Stimulated activated naive B cell treated with anti-CD40 and anti-IgM and Interleukin-4, amounts not matched to agents 10 μg/mL and 1 μg/mL and 100 μg/mL, for 72 hours (primary cell): ENCODE data around the gene TOP2A.

Experiments used
- ATAC-seq, 2 donors: fragments of 150-1000 bp; cut with Tn5 transposase; replicated peaks; 2 replicates each; pipeline ENCODE4 v1.10.0; 2021; ENCODE audit warnings: moderate library complexity in 1 of 2
- DNase-seq: peaks from one replicate; pipeline ENCODE4 v3.0.0; 2021
- H3K27ac Mint-ChIP-seq: one replicate; pipeline ENCODE4 v1.8.0; 2022; ENCODE audit warnings: mild to moderate bottlenecking, mixed read lengths
- H3K27me3 Mint-ChIP-seq, 2 donors: one replicate each; pipeline ENCODE4 v1.8.0; 2022; ENCODE audit warnings: mixed read lengths in 2 of 2
- H3K36me3 Mint-ChIP-seq, 2 donors: one replicate each; pipeline ENCODE4 v1.8.0; 2022; ENCODE audit warnings: mixed read lengths in 2 of 2, mild to moderate bottlenecking in 1 of 2
- H3K4me1 Mint-ChIP-seq, 2 donors: one replicate each; pipeline ENCODE4 v1.8.0; 2022; ENCODE audit warnings: mixed read lengths in 2 of 2, mild to moderate bottlenecking in 1 of 2
- H3K4me3 Mint-ChIP-seq, 2 donors: one replicate each; pipeline ENCODE4 v1.8.0; 2022; ENCODE audit warnings: mild to moderate bottlenecking in 2 of 2, mixed read lengths in 2 of 2, moderate library complexity in 1 of 2
- H3K9me3 Mint-ChIP-seq, 2 donors: one replicate each; pipeline ENCODE4 v1.8.0; 2022; ENCODE audit warnings: mixed read lengths in 2 of 2, mild to moderate bottlenecking in 1 of 2

TOP2A gene

DNA sequence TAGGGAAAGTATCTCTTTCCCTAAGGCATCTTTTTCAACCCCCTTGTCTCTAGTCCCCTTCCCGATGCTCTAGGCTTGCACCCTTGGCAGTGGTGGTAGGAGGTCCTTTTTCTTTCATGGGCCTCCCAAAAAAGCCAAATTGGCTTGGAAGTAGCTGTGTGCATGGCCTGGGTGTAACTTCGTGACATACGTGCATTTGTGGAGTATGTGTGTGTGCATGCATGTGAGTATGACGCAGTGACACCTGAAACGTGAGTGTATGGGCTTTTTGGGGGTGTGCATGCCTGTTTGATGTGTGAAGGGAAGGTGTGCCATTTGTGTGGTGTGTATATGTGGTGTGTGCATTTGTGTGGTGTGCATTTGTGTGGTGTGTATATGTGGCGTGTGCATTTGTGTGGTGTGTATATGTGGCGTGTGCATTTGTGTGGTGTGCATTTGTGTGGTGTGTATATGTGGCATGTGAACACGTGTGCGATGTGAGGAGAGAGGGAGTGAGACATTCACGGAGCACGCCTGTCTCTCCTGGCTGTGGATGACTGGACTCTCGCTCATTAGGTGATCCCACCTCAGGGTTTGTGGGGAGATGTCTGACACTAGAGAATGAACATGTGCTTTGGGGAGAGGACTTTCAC lies 41.3 kb upstream of the TOP2A start:
- H3K4me3 Mint-ChIP-seq: no peak overlapping the region
- H3K27ac Mint-ChIP-seq: no peak overlapping the region
- no peak for ATAC-seq
- H3K9me3 Mint-ChIP-seq: no peaks in the 10 kb centered on the region
- H3K36me3 Mint-ChIP-seq: peaks cover 11 to 12% of the 10 kb centered on the region in 2 donors
- no peaks in the 10 kb centered on the region for H3K27me3 Mint-ChIP-seq
- H3K4me1 Mint-ChIP-seq: no peaks in the 10 kb centered on the region
- no peak for DNase-seq

DNA sequence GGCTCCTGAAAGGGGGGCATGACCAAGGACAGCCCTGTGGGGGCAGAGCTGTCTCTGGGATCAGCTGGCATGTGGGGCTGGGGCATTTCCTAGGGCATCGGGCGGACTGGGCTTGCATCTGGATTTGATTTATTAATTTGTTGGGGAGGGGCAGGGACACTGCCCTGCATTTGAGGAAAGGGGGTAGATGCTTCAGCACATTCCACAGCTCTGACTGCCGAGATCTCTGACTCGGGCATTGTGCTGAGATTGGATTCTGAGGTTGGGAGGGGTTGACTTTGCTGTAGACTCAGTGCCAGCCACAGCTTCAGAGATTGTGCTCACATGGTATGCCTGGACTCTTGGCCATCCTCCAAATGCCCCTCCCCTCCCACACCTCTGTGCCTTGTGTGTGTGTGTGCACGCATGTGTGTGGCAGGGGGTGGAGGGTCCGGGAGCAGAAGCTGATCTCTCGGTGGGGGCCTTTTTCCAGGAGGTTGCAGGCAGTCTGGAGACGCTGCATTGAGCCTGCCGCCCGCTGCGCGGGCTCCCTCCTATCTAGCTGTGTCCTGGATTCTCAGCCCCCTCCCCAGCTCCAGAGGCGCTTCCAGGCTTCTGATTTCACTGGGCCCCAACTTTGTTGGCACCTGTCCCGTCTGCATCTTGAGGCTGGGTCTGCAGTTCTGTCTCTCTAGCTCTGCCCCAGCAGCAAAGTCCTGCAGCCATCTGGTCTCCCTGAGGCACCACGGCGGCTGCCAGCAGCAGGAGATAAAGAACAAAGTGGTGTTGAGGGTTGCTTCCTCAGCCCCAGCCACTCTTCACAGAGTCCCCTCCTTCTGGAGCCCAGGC lies 40.5 kb upstream of the TOP2A start:
- H3K4me1 Mint-ChIP-seq: no peaks in the 10 kb centered on the region
- H3K27me3 Mint-ChIP-seq: no peaks in the 10 kb centered on the region
- no peak for DNase-seq
- no peaks in the 10 kb centered on the region for H3K9me3 Mint-ChIP-seq
- peaks cover 15 to 18% of the 10 kb centered on the region in 2 donors for H3K36me3 Mint-ChIP-seq
- no peak for ATAC-seq
- no peak overlapping the region for H3K4me3 Mint-ChIP-seq
- H3K27ac Mint-ChIP-seq: no peak overlapping the region

GRCh38 chr17:40457369-40457768 lies 39.7 kb upstream of the TOP2A start:
- ATAC-seq (no peak), DNase-seq (no peak)
- no peak overlapping the region for H3K27ac Mint-ChIP-seq
- peaks cover 16 to 19% of the 10 kb centered on the region in 2 donors for H3K36me3 Mint-ChIP-seq
- peaks cover under 1 to 7% of the 10 kb centered on the region in 2 donors for H3K4me1 Mint-ChIP-seq
- no peaks in the 10 kb centered on the region for H3K27me3 Mint-ChIP-seq
- H3K9me3 Mint-ChIP-seq: no peaks in the 10 kb centered on the region
- H3K4me3 Mint-ChIP-seq: no peak overlapping the region

GRCh38 chr17:40456396-40456951 lies 38.8 kb upstream of the TOP2A start:
- Mint-ChIP-seq H3K36me3 (peaks cover 19 to 22% of the 10 kb centered on the region in 2 donors), H3K27me3 (no peaks in the 10 kb centered on the region), H3K4me3 (no peak overlapping the region), H3K9me3 (no peaks in the 10 kb centered on the region), H3K27ac (no peak overlapping the region), H3K4me1 (peaks cover 5 to 12% of the 10 kb centered on the region in 2 donors)
- DNase-seq (no peak), ATAC-seq (no peak)

DNA sequence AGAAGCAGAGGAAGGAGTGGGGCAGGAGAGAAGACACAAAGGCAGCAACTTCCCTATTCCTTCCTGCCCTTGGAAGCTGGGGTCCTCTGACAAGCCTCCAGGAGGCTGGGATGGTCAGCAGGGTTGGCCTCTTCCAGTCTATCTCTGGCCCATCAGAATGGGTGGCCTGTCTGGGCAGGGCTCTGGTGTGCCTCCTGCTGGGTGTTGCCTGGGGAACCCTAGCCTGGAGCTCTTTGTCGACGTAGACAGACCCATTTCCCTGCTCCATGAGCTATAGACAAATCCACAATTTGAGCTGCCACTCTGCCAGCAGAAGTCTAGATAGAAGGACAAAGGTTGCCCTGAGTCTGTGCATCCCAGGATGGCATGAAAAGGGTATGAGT lies 36.9 kb upstream of the TOP2A start:
- peaks cover 8 to 17% of the 10 kb centered on the region in 2 donors for H3K4me1 Mint-ChIP-seq
- peaks cover 19 to 22% of the 10 kb centered on the region in 2 donors for H3K36me3 Mint-ChIP-seq
- H3K27ac Mint-ChIP-seq: peak overlapping the region; percentile 26

GRCh38 chr17:40453881-40454612 lies 36.4 kb upstream of the TOP2A start:
- no peak overlapping the region for H3K4me3 Mint-ChIP-seq
- peaks cover 8 to 18% of the 10 kb centered on the region in 2 donors for H3K4me1 Mint-ChIP-seq
- no peak for ATAC-seq
- no peaks in the 10 kb centered on the region for H3K27me3 Mint-ChIP-seq
- no peak for DNase-seq
- peak overlapping the region; percentile 26 for H3K27ac Mint-ChIP-seq
- H3K36me3 Mint-ChIP-seq: peaks cover 19 to 22% of the 10 kb centered on the region in 2 donors
- H3K9me3 Mint-ChIP-seq: no peaks in the 10 kb centered on the region

More for the DNA sequence above, 36.9 kb upstream of the TOP2A start:
- H3K27me3 Mint-ChIP-seq: no peaks in the 10 kb centered on the region
- no peak overlapping the region for H3K4me3 Mint-ChIP-seq
- H3K9me3 Mint-ChIP-seq: no peaks in the 10 kb centered on the region
- ATAC-seq: no peak
- no peak for DNase-seq

DNA sequence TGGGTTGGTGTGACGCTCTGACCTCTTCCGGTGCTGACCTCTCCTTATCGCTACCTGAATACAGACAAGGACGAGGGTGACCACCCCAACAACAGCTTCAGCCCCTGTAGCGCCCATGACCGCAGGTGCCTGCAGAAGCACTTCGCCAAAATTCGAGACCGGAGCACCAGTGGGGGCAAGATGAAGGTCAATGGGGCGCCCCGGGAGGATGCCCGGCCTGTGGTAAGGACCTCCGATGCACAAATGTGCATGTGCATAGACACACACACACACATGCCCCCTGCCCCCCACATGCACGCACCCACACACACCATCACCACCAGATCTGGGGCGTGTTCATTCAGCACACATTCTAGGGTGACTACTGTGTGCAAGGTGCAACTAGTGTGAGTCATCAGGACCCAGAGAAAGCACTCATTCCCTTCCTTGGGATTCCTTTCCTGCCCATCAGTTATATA lies 35.3 kb upstream of the TOP2A start:
- Mint-ChIP-seq H3K4me1 (peaks cover 13 to 28% of the 10 kb centered on the region in 2 donors), H3K27me3 (no peaks in the 10 kb centered on the region), H3K27ac (no peak overlapping the region), H3K36me3 (peaks cover 19 to 22% of the 10 kb centered on the region in 2 donors), H3K4me3 (no peak overlapping the region), H3K9me3 (no peaks in the 10 kb centered on the region)
- no peak for DNase-seq
- ATAC-seq: no peak

GRCh38 chr17:40452216-40452787 lies 34.6 kb upstream of the TOP2A start:
- peak overlapping the region; percentile 32 for H3K27ac Mint-ChIP-seq
- peaks cover 19 to 22% of the 10 kb centered on the region in 2 donors for H3K36me3 Mint-ChIP-seq
- H3K9me3 Mint-ChIP-seq: no peaks in the 10 kb centered on the region
- no peak overlapping the region for H3K4me3 Mint-ChIP-seq
- no peaks in the 10 kb centered on the region for H3K27me3 Mint-ChIP-seq
- H3K4me1 Mint-ChIP-seq: peaks cover 16 to 34% of the 10 kb centered on the region in 2 donors
- DNase-seq (no peak), ATAC-seq (peak; percentile 45 to 67)

- H3K27me3 Mint-ChIP-seq: no peaks in the 10 kb centered on the region
- no peak for DNase-seq
- no peaks in the 10 kb centered on the region for H3K9me3 Mint-ChIP-seq
- no peak overlapping the region for H3K4me3 Mint-ChIP-seq
- H3K4me1 Mint-ChIP-seq: peaks cover 16 to 40% of the 10 kb centered on the region in 2 donors
- no peak overlapping the region for H3K27ac Mint-ChIP-seq
- no peak for ATAC-seq
- peaks cover 17 to 19% of the 10 kb centered on the region in 2 donors for H3K36me3 Mint-ChIP-seq
Observed at GRCh38 chr17:40451420-40451819, 33.7 kb upstream of the TOP2A start.

DNA sequence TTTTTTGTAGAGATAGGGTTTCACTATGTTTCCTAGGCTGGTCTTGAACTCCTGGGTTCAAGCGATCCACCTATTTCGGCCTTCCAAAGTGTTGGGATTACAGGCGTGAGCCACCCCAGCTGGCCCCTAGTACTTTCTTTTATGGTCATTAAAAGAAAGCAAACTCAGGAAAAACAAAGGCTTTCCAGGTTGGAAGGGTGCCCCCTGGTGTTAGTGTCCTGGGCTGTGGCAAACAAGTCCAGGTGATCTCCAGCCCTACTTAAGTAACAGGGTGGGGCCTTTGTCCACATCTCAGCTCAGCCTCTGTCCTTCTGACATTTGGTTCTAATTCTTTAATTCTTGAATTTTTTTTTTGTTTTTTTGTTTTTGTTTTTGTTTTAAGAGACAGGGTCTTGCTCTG lies 32.5 kb upstream of the TOP2A start:
- Mint-ChIP-seq H3K4me1 (peaks cover 20 to 47% of the 10 kb centered on the region in 2 donors), H3K27me3 (no peaks in the 10 kb centered on the region), H3K4me3 (no peak overlapping the region), H3K9me3 (no peaks in the 10 kb centered on the region), H3K36me3 (peaks cover 13 to 15% of the 10 kb centered on the region in 2 donors), H3K27ac (no peak overlapping the region)
- DNase-seq (no peak), ATAC-seq (peak in 1 of 2 donors; percentile 45)

GRCh38 chr17:40448639-40449261 lies 31.1 kb upstream of the TOP2A start:
- ATAC-seq: no peak
- Mint-ChIP-seq H3K27me3 (no peaks in the 10 kb centered on the region), H3K27ac (no peak overlapping the region), H3K4me1 (peaks cover 34 to 61% of the 10 kb centered on the region in 2 donors), H3K4me3 (no peak overlapping the region), H3K36me3 (peaks cover 6 to 7% of the 10 kb centered on the region in 2 donors), H3K9me3 (no peaks in the 10 kb centered on the region)
- no peak for DNase-seq

DNA sequence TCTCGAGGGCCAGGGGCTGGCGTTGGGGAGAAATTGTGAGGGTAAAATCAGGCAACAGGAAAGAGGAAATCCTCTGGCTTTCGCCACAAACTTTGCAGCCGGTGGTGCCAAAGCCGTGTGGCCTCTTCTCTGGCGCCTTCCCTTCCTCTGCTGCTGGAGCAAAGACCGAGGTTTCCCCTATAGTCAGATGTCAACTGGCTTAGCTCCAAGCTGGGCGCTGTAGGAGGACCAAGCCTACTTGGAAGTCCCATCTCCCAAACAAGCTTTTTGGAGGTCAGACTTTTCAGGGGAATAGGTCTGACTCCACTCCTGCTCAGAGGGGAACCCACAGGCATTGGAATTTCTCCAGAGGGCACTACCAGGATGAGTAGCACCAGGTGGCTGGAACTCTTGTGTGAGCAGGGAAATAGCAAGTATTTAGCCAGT lies 30.5 kb upstream of the TOP2A start:
- no peak overlapping the region for H3K4me3 Mint-ChIP-seq
- no peaks in the 10 kb centered on the region for H3K27me3 Mint-ChIP-seq
- H3K27ac Mint-ChIP-seq: no peak overlapping the region
- DNase-seq: no peak
- no peaks in the 10 kb centered on the region for H3K9me3 Mint-ChIP-seq
- peaks cover 3 to 4% of the 10 kb centered on the region in 2 donors for H3K36me3 Mint-ChIP-seq
- H3K4me1 Mint-ChIP-seq: peaks cover 34 to 63% of the 10 kb centered on the region in 2 donors
- no peak for ATAC-seq

- DNase-seq (no peak), ATAC-seq (no peak)
- Mint-ChIP-seq H3K9me3 (no peaks in the 10 kb centered on the region), H3K27me3 (no peaks in the 10 kb centered on the region), H3K4me1 (peaks cover 34 to 61% of the 10 kb centered on the region in 2 donors), H3K27ac (no peak overlapping the region), H3K4me3 (no peak overlapping the region), H3K36me3 (peaks cover 3 to 4% of the 10 kb centered on the region in 2 donors)
Observed at GRCh38 chr17:40447806-40448205, 30.1 kb upstream of the TOP2A start.
